M059J (cell line): ENCODE data around the gene SLC39A13. TPM values are rescaled to one million over a fixed set of nuclear protein-coding genes. Genes with fewer than 3 reads are reported as not detected.

Source experiments
- DNase-seq: peaks from one replicate; pipeline ENCODE4 v3.0.0-alpha.2; 2012; ENCODE audit warnings: low read depth
- total RNA-seq: library from RNA; depleted of rRNA; stranded (reverse); fragments of >200 nt; shearing (Covaris generic); gene quantifications from 2 replicates; pipeline ENCODE4 v1.2.3, GENCODE V29; 2014

Gene SLC39A13
- total RNA-seq, 1 experiment from 2014 or later: 43.9 TPM

GRCh38 chr11:47430524-47430923 is 22.1 kb downstream of the SLC39A13 start:
- no peak for DNase-seq

- no peak for DNase-seq
Observed at GRCh38 chr11:47431356-47432083, 23.1 kb downstream of the SLC39A13 start.

- DNase-seq: peak; percentile 40
Observed at GRCh38 chr11:47433157-47433556, 24.8 kb downstream of the SLC39A13 start.

DNA sequence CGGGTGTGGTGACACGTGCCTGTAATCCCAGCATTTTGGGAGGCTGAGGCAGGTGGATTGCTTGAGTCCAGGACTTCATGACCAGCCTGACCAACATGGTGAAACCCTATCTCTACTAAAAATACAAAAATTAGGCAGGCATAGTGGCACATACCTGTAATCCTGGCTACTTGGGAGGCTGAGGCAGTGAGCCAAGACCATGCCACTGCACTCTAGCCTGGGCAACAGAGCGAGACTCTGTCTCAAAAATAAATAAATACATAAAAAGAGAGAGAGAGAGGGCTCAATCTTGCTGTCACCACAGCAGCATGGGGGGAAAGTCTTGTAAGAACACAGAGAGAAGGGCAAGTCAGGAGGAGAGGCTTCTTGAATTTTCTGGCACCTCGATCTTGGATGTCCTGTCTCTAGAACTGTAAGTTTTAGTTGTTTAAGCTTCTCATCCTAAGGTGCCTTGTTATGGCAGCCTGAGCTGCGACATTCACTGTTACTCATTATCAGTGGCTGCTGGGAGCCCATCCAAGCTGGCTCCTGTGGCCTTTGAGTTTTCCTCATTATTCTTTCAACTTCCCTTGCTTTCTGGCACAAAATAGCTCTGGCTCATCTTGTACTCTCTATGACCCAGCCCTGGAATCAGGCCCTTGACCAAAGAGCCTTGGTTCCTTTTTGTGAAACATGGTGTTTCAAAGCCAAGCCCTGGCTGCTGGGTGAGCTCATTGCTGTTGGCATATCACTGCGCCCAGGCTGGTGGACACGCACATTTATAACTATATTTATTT is 25.8 kb downstream of the SLC39A13 start:
- peak; percentile 90 for DNase-seq

GRCh38 chr11:47435687-47436086 is 27.3 kb downstream of the SLC39A13 start:
- no peak for DNase-seq

DNA sequence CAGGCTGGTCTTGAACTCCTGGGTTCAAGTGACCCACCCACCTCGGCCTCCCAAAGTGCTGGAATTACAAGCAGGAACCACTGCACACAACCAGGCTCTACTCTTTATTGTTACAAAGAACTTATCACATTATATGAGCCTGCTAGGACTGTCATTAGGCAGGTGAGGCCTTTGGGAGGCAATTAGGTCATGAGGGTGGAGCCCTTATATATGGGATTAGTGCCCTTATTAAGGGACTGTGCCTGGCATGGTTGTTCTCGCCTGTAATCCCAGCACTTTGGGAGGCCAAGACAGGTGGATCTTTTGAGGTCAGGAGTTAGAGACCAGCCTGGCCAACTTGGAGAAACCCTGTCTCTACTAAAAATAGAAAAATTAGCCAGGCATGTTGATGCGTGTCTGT is 28.3 kb downstream of the SLC39A13 start:
- DNase-seq: no peak

DNA sequence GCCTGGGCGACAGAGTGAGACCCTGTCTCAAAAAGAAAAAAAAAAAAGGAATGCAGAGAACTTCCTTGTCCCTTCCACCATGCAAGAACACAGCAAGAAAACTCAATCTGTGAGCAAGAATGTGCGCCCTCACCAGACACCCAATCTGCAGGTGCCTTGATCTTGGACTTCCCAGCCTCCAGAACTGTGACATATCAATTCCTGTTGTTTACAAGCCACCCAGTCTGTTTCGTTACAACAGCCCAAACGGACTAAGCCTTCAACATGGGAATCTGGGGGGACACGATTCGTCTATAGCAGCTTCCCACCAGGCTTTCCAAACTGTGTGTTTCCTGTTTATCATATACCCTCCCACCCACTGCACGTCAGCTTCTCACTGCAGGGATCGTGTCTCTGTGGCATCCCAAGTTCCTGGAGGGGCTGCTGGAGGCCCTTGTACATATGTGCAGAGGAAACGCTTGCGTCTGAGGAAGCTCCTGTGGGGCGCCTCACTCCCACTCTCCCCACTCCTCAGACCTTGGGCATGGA is 28.9 kb downstream of the SLC39A13 start:
- DNase-seq: no peak

DNA sequence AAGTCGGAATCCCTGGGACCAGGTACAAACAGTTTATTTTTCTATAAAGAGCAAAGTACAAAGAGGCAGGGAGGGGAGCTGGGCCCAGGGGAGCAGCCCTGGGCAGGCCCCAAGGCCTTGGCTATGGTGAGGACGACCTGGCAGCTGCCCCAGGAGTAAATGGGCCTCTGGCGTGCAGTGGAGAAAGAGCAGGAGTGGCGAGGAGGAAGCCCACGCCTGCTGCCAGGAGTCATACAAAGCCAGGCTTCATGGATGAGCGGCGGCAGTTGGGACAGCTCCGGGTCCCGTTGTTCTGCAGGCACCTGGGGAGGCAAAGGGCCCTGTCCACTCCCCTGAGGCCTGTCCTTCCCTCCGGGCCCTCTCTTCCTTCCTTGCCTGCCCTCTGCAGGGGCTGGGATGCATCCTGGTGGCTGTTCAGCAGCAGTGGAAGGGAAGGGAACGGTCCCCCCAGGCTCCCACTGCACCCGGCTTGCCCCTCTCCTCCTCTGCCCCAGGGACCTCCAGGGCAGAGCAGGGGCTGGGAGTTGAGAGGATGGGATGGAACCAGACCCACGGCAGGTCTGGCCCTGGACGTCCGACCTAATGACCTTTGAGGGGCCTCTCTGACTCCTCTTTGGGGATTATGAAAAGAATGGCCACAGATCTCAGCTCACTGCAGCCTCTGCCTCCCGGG is 29.5 kb downstream of the SLC39A13 start:
- no peak for DNase-seq

- DNase-seq: no peak
Observed at GRCh38 chr11:47438721-47439120, 30.3 kb downstream of the SLC39A13 start.

- DNase-seq: no peak
Observed at GRCh38 chr11:47440054-47440476, 31.7 kb downstream of the SLC39A13 start.

DNA sequence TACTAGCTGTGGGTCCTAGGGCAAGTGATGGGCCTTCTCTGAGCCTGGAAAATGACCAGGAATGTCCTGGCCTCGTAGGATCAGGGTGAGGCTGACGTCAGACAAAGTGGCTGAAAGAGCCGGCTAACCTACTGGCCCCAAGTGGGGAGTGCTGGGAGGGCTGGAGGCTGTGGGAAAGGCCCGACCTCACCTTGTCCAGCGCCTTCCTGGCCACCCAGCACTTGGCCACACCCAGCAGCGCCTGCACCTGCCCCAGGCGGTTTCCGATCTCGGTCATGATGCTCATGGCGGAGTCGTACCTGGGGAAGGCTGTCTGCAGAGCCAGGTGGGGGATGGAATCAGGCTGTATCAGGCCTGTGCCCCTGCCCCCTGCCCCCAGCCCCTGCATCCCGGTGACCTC is 33.0 kb downstream of the SLC39A13 start:
- DNase-seq: no peak

GRCh38 chr11:47442514-47442913 is 34.1 kb downstream of the SLC39A13 start:
- DNase-seq: no peak

GRCh38 chr11:47443028-47443700 is 34.8 kb downstream of the SLC39A13 start:
- DNase-seq: no peak

DNA sequence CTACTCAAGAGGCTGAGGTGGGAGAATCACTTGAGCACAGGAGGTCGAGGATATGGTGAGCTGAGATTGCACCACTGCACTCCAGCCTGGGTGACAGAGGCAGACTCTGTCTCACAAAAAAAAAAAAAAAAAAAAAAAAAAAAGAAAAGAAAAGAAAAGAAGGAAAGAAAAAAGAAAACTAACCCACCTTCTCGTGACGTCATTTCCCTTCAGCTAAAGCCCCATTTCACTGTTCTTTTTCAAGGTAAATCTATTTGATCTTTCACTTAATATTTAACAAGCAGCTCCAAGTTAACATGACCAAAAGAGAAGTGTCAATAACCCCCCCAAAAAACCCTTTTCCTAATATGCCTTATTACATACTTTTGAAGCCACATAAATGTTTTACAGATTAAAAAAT is 35.4 kb downstream of the SLC39A13 start:
- DNase-seq: no peak

DNA sequence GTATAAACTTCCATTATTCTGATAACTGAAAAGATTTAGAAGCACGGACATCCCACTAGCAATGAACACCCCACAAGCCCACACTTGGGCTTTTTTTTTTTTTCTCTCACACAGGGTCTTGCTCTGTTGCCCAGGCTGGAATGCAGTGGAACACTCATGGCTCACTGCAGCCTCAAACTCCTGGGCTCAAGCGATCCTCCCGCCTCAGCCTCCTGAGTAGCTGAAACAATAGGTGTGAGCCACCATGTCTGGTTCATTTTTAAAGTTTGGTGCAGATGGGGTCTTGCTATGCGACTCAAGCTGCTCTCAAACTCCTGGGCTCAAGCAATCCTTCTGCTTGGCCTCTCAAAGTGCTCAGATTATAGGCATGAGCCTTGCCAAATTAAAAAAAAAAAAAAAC is 37.5 kb downstream of the SLC39A13 start:
- DNase-seq: no peak

- DNase-seq: no peak
Observed at GRCh38 chr11:47446833-47447232, 38.4 kb downstream of the SLC39A13 start.

GRCh38 chr11:47447906-47448305 is 39.5 kb downstream of the SLC39A13 start:
- DNase-seq: no peak

- no peak for DNase-seq
Observed at GRCh38 chr11:47448566-47449427, 40.4 kb downstream of the SLC39A13 start, which contains the start of gene RAPSN. TSS of gene RAPSN (minus strand) at chr11:47449136. CDS start at chr11:47448964, 172 bp downstream.

DNA sequence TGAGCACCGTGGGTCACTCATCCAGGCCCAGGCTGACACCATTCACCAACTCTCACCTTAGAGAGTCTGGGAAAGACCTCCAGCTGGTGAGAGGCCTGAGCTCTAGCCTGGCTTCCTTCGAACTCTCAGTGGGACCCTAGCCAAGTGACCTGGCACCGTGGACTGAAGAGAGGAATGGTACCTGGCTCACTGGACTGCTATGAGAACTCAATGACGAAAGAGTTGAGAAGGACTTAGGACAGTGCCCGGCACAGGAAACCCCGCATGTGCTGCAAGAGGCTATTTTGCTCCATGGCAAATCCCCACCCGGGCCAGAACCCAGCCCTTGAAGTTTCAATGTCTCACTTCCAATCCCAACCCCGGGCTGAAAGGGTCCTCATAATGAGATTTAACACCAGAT is 41.2 kb downstream of the SLC39A13 start:
- no peak for DNase-seq

DNA sequence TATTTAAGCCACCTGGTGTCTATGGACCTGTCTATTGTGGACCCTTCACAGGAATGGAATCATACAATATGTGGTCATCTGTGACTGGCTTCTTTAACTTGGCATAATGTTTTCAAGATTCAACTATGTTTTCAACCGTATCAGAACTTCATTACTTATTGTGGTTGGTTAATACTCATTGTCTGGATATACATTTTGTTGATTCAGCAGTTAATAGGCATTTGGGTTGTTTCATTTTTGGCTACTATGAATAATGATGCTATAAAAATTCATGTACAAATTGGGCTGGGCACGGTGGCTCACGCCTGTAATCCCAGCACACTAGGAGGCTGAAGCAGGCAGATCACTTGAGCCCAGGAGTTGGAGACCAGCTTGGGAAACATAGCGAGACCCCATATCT is 43.0 kb downstream of the SLC39A13 start:
- DNase-seq: no peak

- DNase-seq: no peak
Observed at GRCh38 chr11:47451990-47452389, 43.6 kb downstream of the SLC39A13 start.
